ENCODE data around the gene SYNE2.
"Not testable (repeated sequence)": the region's sequence is repeated elsewhere in the genome, so short reads cannot be mapped to it uniquely, and the experiment has no call there.

Gene SYNE2

GRCh38 chr14:63869940-63870752, 17.3 kb downstream of the SYNE2 start:
- DNase-seq: not testable (repeated sequence)

GRCh38 chr14:63870753-63871037, 17.9 kb downstream of the SYNE2 start:
- DNase-seq: not testable (repeated sequence)

GRCh38 chr14:63874223-63874622, 21.4 kb downstream of the SYNE2 start:
- DNase-seq: no peak

GRCh38 chr14:63875311-63875710, 22.5 kb downstream of the SYNE2 start:
- no peak for DNase-seq

- DNase-seq: no peak
These were observed 24.7 kb downstream of the SYNE2 start for GRCh38 chr14:63877550-63877939.

- DNase-seq: no peak
These were observed 25.2 kb downstream of the SYNE2 start for GRCh38 chr14:63878052-63878451.

- DNase-seq: no peak
These were observed 26.0 kb downstream of the SYNE2 start for GRCh38 chr14:63878792-63879191.

GRCh38 chr14:63881926-63882325, 29.1 kb downstream of the SYNE2 start:
- DNase-seq: no peak

- no peak for DNase-seq
These were observed 35.1 kb downstream of the SYNE2 start for GRCh38 chr14:63887899-63888298.

- no peak for DNase-seq
These were observed 37.7 kb downstream of the SYNE2 start for GRCh38 chr14:63890553-63890952.

GRCh38 chr14:63891148-63891975, 38.6 kb downstream of the SYNE2 start:
- no peak for DNase-seq

GRCh38 chr14:63892265-63892664, 39.5 kb downstream of the SYNE2 start:
- no peak for DNase-seq

GRCh38 chr14:63893701-63894458, 41.1 kb downstream of the SYNE2 start:
- no peak for DNase-seq

GRCh38 chr14:63895510-63895909, 42.7 kb downstream of the SYNE2 start:
- DNase-seq: no peak

- no peak for DNase-seq
These were observed 43.5 kb downstream of the SYNE2 start for GRCh38 chr14:63896278-63896720.

- no peak for DNase-seq
These were observed 44.9 kb downstream of the SYNE2 start for GRCh38 chr14:63897721-63898163.

GRCh38 chr14:63899953-63900352, 47.1 kb downstream of the SYNE2 start:
- DNase-seq: no peak

GRCh38 chr14:63901434-63902085, 48.8 kb downstream of the SYNE2 start:
- peak; percentile 28 for DNase-seq

GRCh38 chr14:63902375-63902976, 49.7 kb downstream of the SYNE2 start:
- DNase-seq: no peak

- no peak for DNase-seq
These were observed 51.9 kb downstream of the SYNE2 start for GRCh38 chr14:63904724-63905123.

- no peak for DNase-seq
These were observed 52.6 kb downstream of the SYNE2 start for GRCh38 chr14:63905370-63905769.

- no peak for DNase-seq
These were observed 56.0 kb downstream of the SYNE2 start for GRCh38 chr14:63908667-63909264.

All from activated CD4-positive, alpha-beta T cell treated with anti-CD3 and anti-CD28 coated beads, Interleukin-2, Interleukin-6, amounts not matched to agents 100 ng/mL and 50 ng/mL, durations not matched to agents 16 hours and 8 hours (primary cell).